B cell (primary cell): ENCODE results near the gene TMEM106B.

Experiments
- CTCF ChIP-seq: fragments of 200-600 bp; IDR thresholded peaks from one replicate; pipeline ENCODE4 v1.8.0; 2022; ENCODE audit warnings: antibody characterized with exemption, mild to moderate bottlenecking
- EZH2 ChIP-seq: IDR thresholded peaks from 2 replicates; pipeline ENCODE4 v1.6.1; 2012; ENCODE audit warnings: borderline replicate concordance, low read depth, mild to moderate bottlenecking, moderate library complexity, low read length; ENCODE audit not compliant: insufficient read depth, poor library complexity, severe bottlenecking

GRCh38 chr7:12196386-12196785, 14.7 kb upstream of the TMEM106B start:
- no peak for TF ChIP-seq CTCF
- no peak for TF ChIP-seq EZH2
